Lung (tissue), 12 donors: Measurements from ENCODE around the gene CCKAR. TPM values are rescaled to one million over a fixed set of nuclear protein-coding genes. Genes with fewer than 3 reads are reported as not detected.

ENCODE experiments used
- ATAC-seq: fragments of 200-7000 bp; cut with Tn5 transposase; one replicate; pipeline ENCODE4 v1.9.1; 2020; ENCODE audit warnings: moderate number of reproducible peaks; ENCODE audit not compliant: insufficient read depth, low FRiP score
- DNase-seq, 3 donors: peaks; one replicate each; pipeline ENCODE4 v3.0.0-alpha.2; 2013 to 2017
- H3K27ac ChIP-seq, 2 donors: one replicate each; pipeline ENCODE4 v1.5.1; 2013; ENCODE audit warnings: mild to moderate bottlenecking in 2 of 2, moderate library complexity in 2 of 2, control low read depth in 1 of 2, inconsistent platforms in 1 of 2, low read depth in 1 of 2, low read length in 1 of 2
- H3K27me3 ChIP-seq, 3 donors: one replicate each; pipeline ENCODE4 v1.5.1; 2013; ENCODE audit warnings: low read length in 2 of 3; ENCODE audit not compliant: control insufficient read depth in 3 of 3, insufficient read depth in 3 of 3
- H3K36me3 ChIP-seq, 4 donors: one replicate each; pipeline ENCODE4 v1.5.1; 2013; ENCODE audit warnings: low read length in 4 of 4, mild to moderate bottlenecking in 1 of 4, moderate library complexity in 1 of 4; ENCODE audit not compliant: control insufficient read depth in 4 of 4, insufficient read depth in 4 of 4
- H3K4me1 ChIP-seq, 5 donors: one replicate each; pipeline ENCODE4 v1.5.1; 2013; ENCODE audit warnings: low read length in 5 of 5, mild to moderate bottlenecking in 2 of 5, moderate library complexity in 1 of 5; ENCODE audit not compliant: control insufficient read depth in 5 of 5, insufficient read depth in 5 of 5
- H3K4me3 ChIP-seq: one replicate; pipeline ENCODE4 v1.5.1; 2013; ENCODE audit warnings: mild to moderate bottlenecking, control low read depth, moderate library complexity
- H3K9ac ChIP-seq, 2 donors: one replicate each; pipeline ENCODE4 v1.5.1; 2013; ENCODE audit warnings: low read length in 2 of 2, control low read depth in 1 of 2; ENCODE audit not compliant: insufficient read depth in 1 of 2
- H3K9me3 ChIP-seq, 4 donors: one replicate each; pipeline ENCODE4 v1.5.1; 2013; ENCODE audit warnings: low read length in 3 of 4, mild to moderate bottlenecking in 1 of 4, moderate library complexity in 1 of 4; ENCODE audit not compliant: control insufficient read depth in 4 of 4, insufficient read depth in 3 of 4
- CTCF ChIP-seq: IDR thresholded peaks from 2 replicates; pipeline ENCODE4 v1.5.1; 2012; ENCODE audit warnings: mild to moderate bottlenecking; ENCODE audit errors: control extremely low read depth, extremely low read depth
- WGBS, 2 donors: extraction: QIAGEN DNeasy Blood & Tissue Kit; methylation state at CpG; one replicate each; pipeline ENCODE4 v1.1.7; 2013; 5-methylcytosine and 5-hydroxymethylcytosine counted together
- polyA plus RNA-seq, 2 donors: library from polyadenylated mRNA; stranded (reverse); fragments of 200-250 nt; gene quantifications; one replicate each; pipeline ENCODE4 v1.2.1, GENCODE V29; 2013
- total RNA-seq, 2 donors: library from RNA; depleted of rRNA in 1 of 2; stranded (reverse); fragments of >200 nt in 1 of 2; gene quantifications; one replicate each; pipeline ENCODE4 v1.2.1, GENCODE V29; 2014 to 2021
- donor health status: control.
- donor health status: control.
- donor health status: Bipolar disorder and iron deficiency.
- donor health status: healthy.
- donor health status: DM: yes; HTN: yes; CAD: no.

CCKAR gene
- total and polyA plus RNA-seq, 4 donors = 0.14 TPM; not detected in 3

- H3K4me1 ChIP-seq = no peaks in the 10 kb centered on the region
- WGBS, 2 donors = 83 to 88% methylated on average over 8 of the region's 8 CpGs
- peaks cover 0 to 3% (median under 1%) of the 10 kb centered on the region in 4 donors for H3K9me3 ChIP-seq
- H3K36me3 ChIP-seq = no peaks in the 10 kb centered on the region
- H3K27ac ChIP-seq = no peak overlapping the region
- H3K4me3 ChIP-seq = no peak overlapping the region
- ATAC-seq (no peak), DNase-seq (no peak)
- no peak overlapping the region for H3K9ac ChIP-seq
- TF ChIP-seq CTCF = no peak
- no peaks in the 10 kb centered on the region for H3K27me3 ChIP-seq
These were observed 6.0 kb upstream of the CCKAR start for GRCh38 chr4:26496207-26496783.

GRCh38 chr4:26493461-26493860, 3.2 kb upstream of the CCKAR start:
- WGBS, 2 donors = 92 to 96% methylated on average over 4 of the region's 4 CpGs
- no peak for TF ChIP-seq CTCF

GRCh38 chr4:26491449-26492170, 1.3 kb upstream of the CCKAR start:
- no peak overlapping the region for H3K27ac ChIP-seq
- no peak for TF ChIP-seq CTCF

More at GRCh38 chr4:26493461-26493860, 3.2 kb upstream of the CCKAR start:
- Histone ChIP-seq H3K9me3 (no peaks in the 10 kb centered on the region), H3K27me3 (no peaks in the 10 kb centered on the region), H3K9ac (no peak overlapping the region), H3K36me3 (no peaks in the 10 kb centered on the region), H3K27ac (no peak overlapping the region), H3K4me1 (peaks cover 0 to 15% (median 3%) of the 10 kb centered on the region in 5 donors), H3K4me3 (no peak overlapping the region)
- DNase-seq (no peak), ATAC-seq (no peak)

GRCh38 chr4:26490960-26491284, 638 bp upstream of the CCKAR start:
- ATAC-seq (no peak), DNase-seq (no peak)
- H3K27me3 ChIP-seq = no peaks in the 10 kb centered on the region
- H3K4me1 ChIP-seq = peaks cover 0 to 15% (median 3%) of the 10 kb centered on the region in 5 donors
- H3K4me3 ChIP-seq = no peak overlapping the region
- no peaks in the 10 kb centered on the region for H3K9me3 ChIP-seq
- no peak overlapping the region for H3K27ac ChIP-seq
- H3K36me3 ChIP-seq = no peaks in the 10 kb centered on the region
- no peak for TF ChIP-seq CTCF
- H3K9ac ChIP-seq = no peak overlapping the region
- 88 to 89% methylated on average over 4 of the region's 4 CpGs for WGBS, 2 donors

More at GRCh38 chr4:26491449-26492170, 1.3 kb upstream of the CCKAR start:
- DNase-seq (peak in 1 of 3 donors; percentile 18), ATAC-seq (no peak)
- H3K27me3 ChIP-seq = no peaks in the 10 kb centered on the region
- 89 to 92% methylated on average over 7 of the region's 7 CpGs for WGBS, 2 donors
- H3K36me3 ChIP-seq = no peaks in the 10 kb centered on the region
- no peak overlapping the region for H3K9ac ChIP-seq
- peaks cover 0 to 15% (median 3%) of the 10 kb centered on the region in 5 donors for H3K4me1 ChIP-seq
- no peak overlapping the region for H3K4me3 ChIP-seq
- H3K9me3 ChIP-seq = no peaks in the 10 kb centered on the region
